ENCODE data around the gene PDIA6. TPM values are rescaled to one million over a fixed set of nuclear protein-coding genes. Genes with fewer than 3 reads are reported as not detected.

The PDIA6 gene
- total RNA-seq, 6 experiments from 2014 or later = 141 to 232 (median 191) TPM

DNA sequence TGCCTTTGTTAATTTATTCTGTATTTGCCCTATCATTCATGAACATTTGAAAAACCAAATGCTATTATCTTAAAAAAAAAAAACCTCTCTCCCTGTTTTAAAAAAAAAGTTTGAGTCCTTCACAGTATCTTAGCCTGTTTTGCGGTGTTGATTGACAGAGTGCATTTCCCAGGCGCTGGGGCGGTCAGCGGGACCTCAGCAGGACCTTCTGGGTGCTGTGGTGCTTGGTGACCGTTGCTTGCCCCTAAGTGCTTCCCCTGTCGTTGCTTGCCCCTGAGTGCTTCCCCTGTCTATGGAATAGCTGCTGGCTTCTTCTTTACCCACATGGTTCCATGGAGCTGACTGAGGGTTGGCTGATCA, 79.0 kb downstream of the PDIA6 start:
- DNase-seq (no peak), ATAC-seq (no peak)
- no peaks in the 10 kb centered on the region for H3K27me3 ChIP-seq
- H3K36me3 ChIP-seq = no peaks in the 10 kb centered on the region
- TF ChIP-seq, protein P1, sequence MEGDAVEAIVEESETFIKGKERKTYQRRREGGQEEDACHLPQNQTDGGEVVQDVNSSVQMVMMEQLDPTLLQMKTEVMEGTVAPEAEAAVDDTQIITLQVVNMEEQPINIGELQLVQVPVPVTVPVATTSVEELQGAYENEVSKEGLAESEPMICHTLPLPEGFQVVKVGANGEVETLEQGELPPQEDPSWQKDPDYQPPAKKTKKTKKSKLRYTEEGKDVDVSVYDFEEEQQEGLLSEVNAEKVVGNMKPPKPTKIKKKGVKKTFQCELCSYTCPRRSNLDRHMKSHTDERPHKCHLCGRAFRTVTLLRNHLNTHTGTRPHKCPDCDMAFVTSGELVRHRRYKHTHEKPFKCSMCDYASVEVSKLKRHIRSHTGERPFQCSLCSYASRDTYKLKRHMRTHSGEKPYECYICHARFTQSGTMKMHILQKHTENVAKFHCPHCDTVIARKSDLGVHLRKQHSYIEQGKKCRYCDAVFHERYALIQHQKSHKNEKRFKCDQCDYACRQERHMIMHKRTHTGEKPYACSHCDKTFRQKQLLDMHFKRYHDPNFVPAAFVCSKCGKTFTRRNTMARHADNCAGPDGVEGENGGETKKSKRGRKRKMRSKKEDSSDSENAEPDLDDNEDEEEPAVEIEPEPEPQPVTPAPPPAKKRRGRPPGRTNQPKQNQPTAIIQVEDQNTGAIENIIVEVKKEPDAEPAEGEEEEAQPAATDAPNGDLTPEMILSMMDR (IDR thresholded peaks at IDR 0.05) = no peak
- TF ChIP-seq POLR2A (IDR thresholded peaks at IDR 0.05) = no peak
- H3K4me3 ChIP-seq = no peak overlapping the region
- WGBS (ENCODE audit: insufficient coverage, low coverage, low lambda C conversion rate, missing lambda C conversion rate) = 33% methylated on average over 6 of the region's 6 CpGs
- peaks cover 0 to 9% (median 0%) of the 10 kb centered on the region in 4 donors for H3K4me1 ChIP-seq
- intact Hi-C loops (cut with DNase I) = no loop called here
- no peak overlapping the region for H3K27ac ChIP-seq
- H3K9me3 ChIP-seq = no peaks in the 10 kb centered on the region

Small RNA genes lying within 50 kb of the gene (small RNA-seq; reads per million reads assigned to genes)
- 0 reads per million in 2 experiments for gene RNU7-138P
- gene RNU7-176P = 0 reads per million in 2 experiments

Other genes starting within 250 kb of the PDIA6 start
- gene NOL10, start 122.8 kb downstream of the PDIA6 start, total RNA-seq = 10 to 100 TPM in 5 of 6 experiments, 1 to 10 TPM in 1; 7.9 to 16.7 (median 11.5) TPM
- gene ATP6V1C2, start 91.2 kb downstream of the PDIA6 start, total RNA-seq = under 1 TPM in 2 of 6 experiments, not detected in 4; 0.12 to 0.22 TPM
- not detected for gene KCNF1, start 99.1 kb upstream of the PDIA6 start, total RNA-seq